PC-3 (cell line): ENCODE results near the gene IFT81. TPM values are rescaled to one million over a fixed set of nuclear protein-coding genes. Genes with fewer than 3 reads are reported as not detected.

Source experiments
- ATAC-seq: fragments of 200-7000 bp; cut with Tn5 transposase; 2 replicates; pipeline ENCODE4 v1.9.1; 2020; ENCODE audit warnings: mild to moderate bottlenecking, moderate library complexity
- BruUV-seq: library from RNA; stranded (reverse); fragments of 400-500 nt; replicated peaks from 2 replicates; lab custom pipeline; 2021; lab: Mats Ljungman, UMichigan
- CTCF ChIA-PET: fragments of 300-600 bp; sonication (Branson Sonifier 250); formaldehyde crosslinking; loops from one replicate; lab custom pipeline; 2022; ENCODE audit warnings: antibody characterized with exemption; lab: Charles Lee
- POLR2A ChIA-PET: fragments of 300-600 bp; sonication (Branson Sonifier 250); formaldehyde crosslinking; loops from one replicate; lab custom pipeline; 2022; ENCODE audit warnings: antibody characterized with exemption; ENCODE audit not compliant: unreplicated experiment; lab: Charles Lee
- DNase-seq: peaks from one replicate; pipeline ENCODE4 v3.0.0-alpha.2; 2015
- H2AFZ ChIP-seq: fragments of 300-600 bp; sonication (generic); 2 replicates; pipeline ENCODE4 v1.6.0; 2016; ENCODE audit warnings: antibody characterized with exemption, low read length
- H3F3A ChIP-seq: fragments of 300-600 bp; sonication (generic); one replicate; pipeline ENCODE4 v1.6.0; 2017; ENCODE audit warnings: antibody characterized with exemption, low read length, control low read depth, mild to moderate bottlenecking; ENCODE audit not compliant: unreplicated experiment
- H3K27ac ChIP-seq: fragments of 300-600 bp; sonication (generic); 2 replicates; pipeline ENCODE4 v1.5.1; 2016; ENCODE audit warnings: mild to moderate bottlenecking, low read length
- H3K27me3 ChIP-seq: fragments of 300-600 bp; sonication (generic); 2 replicates; pipeline ENCODE4 v1.6.1; 2016; ENCODE audit warnings: low read length, mixed read lengths
- H3K36me3 ChIP-seq: fragments of 300-600 bp; sonication (generic); 2 replicates; pipeline ENCODE4 v1.6.1; 2016; ENCODE audit warnings: low read depth, mixed run types, low read length, mixed read lengths
- H3K4me1 ChIP-seq: fragments of 300-600 bp; sonication (generic); 2 replicates; pipeline ENCODE4 v1.5.1; 2016; ENCODE audit warnings: low read length; ENCODE audit not compliant: insufficient read depth
- H3K4me2 ChIP-seq: fragments of 300-600 bp; sonication (generic); 2 replicates; pipeline ENCODE4 v1.6.0; 2016; ENCODE audit warnings: low read length
- H3K4me3 ChIP-seq: fragments of 300-600 bp; sonication (generic); 2 replicates; pipeline ENCODE4 v1.5.1; 2016; ENCODE audit warnings: mild to moderate bottlenecking, low read length, mixed read lengths
- H3K79me2 ChIP-seq: fragments of 300-600 bp; sonication (generic); 2 replicates; pipeline ENCODE4 v1.6.1; 2017; ENCODE audit warnings: low read length, mixed read lengths
- H3K9ac ChIP-seq: fragments of 300-600 bp; sonication (generic); 2 replicates; pipeline ENCODE4 v1.6.0; 2016; ENCODE audit warnings: mild to moderate bottlenecking, low read length
- H3K9me2 ChIP-seq: fragments of 300-600 bp; sonication (generic); replicated peaks from 2 replicates; pipeline ENCODE4 v1.6.1; 2016; ENCODE audit warnings: mixed run types, low read length, mixed read lengths
- H3K9me3 ChIP-seq: fragments of 300-600 bp; sonication (generic); 2 replicates; pipeline ENCODE4 v1.6.1; 2016; ENCODE audit warnings: low read length, mixed read lengths
- H4K20me1 ChIP-seq: fragments of 300-600 bp; sonication (generic); 2 replicates; pipeline ENCODE4 v1.6.1; 2016; ENCODE audit warnings: low read length, mixed read lengths
- CTCF ChIP-seq: fragments of 300-600 bp; sonication (generic); conservative IDR thresholded peaks from 2 replicates; pipeline ENCODE4 v1.5.1; 2017; ENCODE audit warnings: antibody characterized with exemption, low read depth, mild to moderate bottlenecking, low read length
- EZH2 ChIP-seq: fragments of 300-600 bp; sonication (generic); IDR thresholded peaks from one replicate; pipeline ENCODE4 v1.6.1; 2017; ENCODE audit warnings: antibody characterized with exemption, mild to moderate bottlenecking, low read length; ENCODE audit not compliant: unreplicated experiment
- EZH2phosphoT487 ChIP-seq: fragments of 300-600 bp; sonication (generic); IDR thresholded peaks from 2 replicates; pipeline ENCODE4 v1.6.1; 2018; ENCODE audit warnings: mild to moderate bottlenecking, antibody characterized with exemption, low read length, borderline replicate concordance
- intact Hi-C: fragments of 100-400 bp; cut with micrococcal nuclease; formaldehyde crosslinking; loops from 2 replicates; pipeline ENCODE4 v1.9.0; 2023
- total RNA-seq: library from RNA; depleted of rRNA; stranded (reverse); fragments of >200 nt; gene quantifications from 2 replicates; pipeline ENCODE4 v1.2.3, GENCODE V29; 2014

IFT81 gene
- total RNA-seq, 1 experiment from 2014 or later = 10.1 TPM

- CTCF ChIA-PET = no interaction called here
- 0 out of 2 replicates have a peak, but pooled peaks cover 4% of the 10 kb centered on the region for H3K36me3 ChIP-seq
- BruUV-seq = no TSS peak
- H3F3A ChIP-seq = no peaks in the 10 kb centered on the region
- no peak overlapping the region for H3K9ac ChIP-seq
- no peaks in the 10 kb centered on the region for H3K27me3 ChIP-seq
- no peak overlapping the region for H3K4me2 ChIP-seq
- H3K9me3 ChIP-seq = no peaks in the 10 kb centered on the region
- intact Hi-C loops = loop anchor here (2.0 kb wide), 1 partner anchor 69 kb away; no protein-coding TSS in a partner anchor
- no peak overlapping the region for H3K27ac ChIP-seq
- no peaks in the 10 kb centered on the region for H4K20me1 ChIP-seq
- TF ChIP-seq CTCF (no peak), EZH2 (no peak), EZH2phosphoT487 (no peak)
- POLR2A ChIA-PET = no interaction called here
- no peaks in the 10 kb centered on the region for H3K9me2 ChIP-seq
- ATAC-seq = no peak
- H3K79me2 ChIP-seq = no peaks in the 10 kb centered on the region
- no peak overlapping the region for H2AFZ ChIP-seq
- H3K4me1 ChIP-seq = no peaks in the 10 kb centered on the region
- DNase-seq = no peak
- no peak overlapping the region for H3K4me3 ChIP-seq
These were observed 13.6 kb downstream of the IFT81 start for GRCh38 chr12:110137786-110138185.

- no peaks in the 10 kb centered on the region for H3F3A ChIP-seq
- no peaks in the 10 kb centered on the region for H4K20me1 ChIP-seq
- H3K79me2 ChIP-seq = no peaks in the 10 kb centered on the region
- 0 out of 2 replicates have a peak, but pooled peaks cover 2% of the 10 kb centered on the region for H3K36me3 ChIP-seq
- H3K27ac ChIP-seq = no peak overlapping the region
- no peaks in the 10 kb centered on the region for H3K27me3 ChIP-seq
- no TSS peak for BruUV-seq
- no peak for ATAC-seq
- DNase-seq = no peak
- no peak overlapping the region for H3K4me2 ChIP-seq
- H3K4me1 ChIP-seq = no peaks in the 10 kb centered on the region
- H3K4me3 ChIP-seq = no peak overlapping the region
- no peaks in the 10 kb centered on the region for H3K9me3 ChIP-seq
- intact Hi-C loops = no loop called here
- H3K9me2 ChIP-seq = no peaks in the 10 kb centered on the region
- ChIA-PET CTCF (no interaction called here), POLR2A (no interaction called here)
- TF ChIP-seq EZH2 (no peak), CTCF (no peak), EZH2phosphoT487 (no peak)
- no peak overlapping the region for H2AFZ ChIP-seq
- H3K9ac ChIP-seq = no peak overlapping the region
These were observed 17.2 kb downstream of the IFT81 start for GRCh38 chr12:110141389-110141788.

GRCh38 chr12:110146986-110147385, 22.8 kb downstream of the IFT81 start:
- no peaks in the 10 kb centered on the region for H3K9me2 ChIP-seq
- H3K79me2 ChIP-seq = no peaks in the 10 kb centered on the region
- H3K4me3 ChIP-seq = no peak overlapping the region
- no TSS peak for BruUV-seq
- H3K4me2 ChIP-seq = no peak overlapping the region
- intact Hi-C loops = loop anchor here (5.0 kb wide), 1 partner anchor 50 kb away; no protein-coding TSS in a partner anchor
- no peak for DNase-seq
- H3K9me3 ChIP-seq = no peaks in the 10 kb centered on the region
- CTCF ChIA-PET = no interaction called here
- no peak for ATAC-seq
- no peaks in the 10 kb centered on the region for H3K4me1 ChIP-seq
- H2AFZ ChIP-seq = no peak overlapping the region
- no peaks in the 10 kb centered on the region for H3K36me3 ChIP-seq
- no peaks in the 10 kb centered on the region for H4K20me1 ChIP-seq
- H3K9ac ChIP-seq = no peak overlapping the region
- no peaks in the 10 kb centered on the region for H3F3A ChIP-seq
- no peaks in the 10 kb centered on the region for H3K27me3 ChIP-seq
- TF ChIP-seq CTCF (no peak), EZH2phosphoT487 (no peak), EZH2 (no peak)
- H3K27ac ChIP-seq = no peak overlapping the region
- POLR2A ChIA-PET = no interaction called here
